H9 (cell line): ENCODE measurements around the gene ALDH5A1. TPM values are rescaled to one million over a fixed set of nuclear protein-coding genes. Genes with fewer than 3 reads are reported as not detected.

Experiments
- DNase-seq: peaks from one replicate; pipeline ENCODE4 v3.0.0-alpha.2; 2017
- H2AFZ ChIP-seq: one replicate; pipeline ENCODE4 v1.6.1; 2013; ENCODE audit warnings: mild to moderate bottlenecking, low read length, control low read depth, moderate library complexity
- H2AK5ac ChIP-seq: 2 replicates; pipeline ENCODE4 v1.6.1; 2013; ENCODE audit warnings: low read length, control low read depth, mixed read lengths; ENCODE audit not compliant: insufficient read length
- H2BK120ac ChIP-seq: one replicate; pipeline ENCODE4 v1.6.1; 2013; ENCODE audit warnings: low read depth, mild to moderate bottlenecking, low read length, control low read depth, inconsistent platforms; ENCODE audit not compliant: poor library complexity, severe bottlenecking
- H2BK12ac ChIP-seq: 2 replicates; pipeline ENCODE4 v1.6.1; 2013; ENCODE audit warnings: low read length, control low read depth, mixed read lengths, low read depth; ENCODE audit not compliant: insufficient read length
- H2BK15ac ChIP-seq: 2 replicates; pipeline ENCODE4 v1.6.1; 2013; ENCODE audit warnings: low read depth, low read length, control low read depth
- H2BK20ac ChIP-seq: one replicate; pipeline ENCODE4 v1.6.1; 2013; ENCODE audit warnings: low read depth, mild to moderate bottlenecking, low read length, control low read depth, inconsistent platforms; ENCODE audit not compliant: poor library complexity, severe bottlenecking
- H2BK5ac ChIP-seq: 2 replicates; pipeline ENCODE4 v1.6.1; 2013; ENCODE audit warnings: low read length, control low read depth, mixed read lengths; ENCODE audit not compliant: insufficient read length
- H3K14ac ChIP-seq: 2 replicates; pipeline ENCODE4 v1.6.1; 2013; ENCODE audit warnings: low read length, control low read depth; ENCODE audit not compliant: insufficient read depth
- H3K18ac ChIP-seq: 2 replicates; pipeline ENCODE4 v1.6.1; 2013; ENCODE audit warnings: low read depth, mild to moderate bottlenecking, mixed read lengths, low read length, control low read depth; ENCODE audit not compliant: insufficient read length
- H3K23ac ChIP-seq: 2 replicates; pipeline ENCODE4 v1.6.1; 2013; ENCODE audit warnings: low read length, control low read depth, mixed read lengths, low read depth; ENCODE audit not compliant: insufficient read length
- H3K23me2 ChIP-seq: 2 replicates; pipeline ENCODE4 v1.6.1; 2013; ENCODE audit warnings: low read depth, mild to moderate bottlenecking, mixed read lengths, low read length, control low read depth; ENCODE audit not compliant: insufficient read length, poor library complexity, severe bottlenecking
- H3K27ac ChIP-seq: 2 replicates; pipeline ENCODE4 v1.5.1; 2013; ENCODE audit warnings: low read length, control low read depth, mixed read lengths, low read depth; ENCODE audit not compliant: insufficient read length
- H3K27me3 ChIP-seq: 2 replicates; pipeline ENCODE4 v1.6.1; 2013; ENCODE audit warnings: low read length, control low read depth, inconsistent platforms; ENCODE audit not compliant: insufficient read depth
- H3K4ac ChIP-seq: 2 replicates; pipeline ENCODE4 v1.6.1; 2013; ENCODE audit warnings: low read depth, mild to moderate bottlenecking, control low read depth, inconsistent platforms, low read length, moderate library complexity
- H3K4me1 ChIP-seq: 2 replicates; pipeline ENCODE4 v1.6.1; 2013; ENCODE audit warnings: low read length, control low read depth, inconsistent platforms; ENCODE audit not compliant: insufficient read depth
- H3K4me2 ChIP-seq: 2 replicates; pipeline ENCODE4 v1.6.1; 2013; ENCODE audit warnings: low read length, control low read depth, mixed read lengths; ENCODE audit not compliant: insufficient read length, insufficient read depth
- H3K56ac ChIP-seq: 2 replicates; pipeline ENCODE4 v1.6.1; 2013; ENCODE audit warnings: low read depth, mild to moderate bottlenecking, mixed read lengths, low read length, control low read depth; ENCODE audit not compliant: insufficient read length
- H3K79me1 ChIP-seq: 2 replicates; pipeline ENCODE4 v1.6.1; 2013; ENCODE audit warnings: low read depth, mild to moderate bottlenecking, moderate library complexity, low read length, control low read depth, inconsistent platforms; ENCODE audit not compliant: insufficient read depth, poor library complexity, severe bottlenecking
- H3K79me2 ChIP-seq: 2 replicates; pipeline ENCODE4 v1.6.1; 2013; ENCODE audit warnings: low read length, control low read depth, inconsistent platforms; ENCODE audit not compliant: insufficient read depth
- H3K9ac ChIP-seq: 2 replicates; pipeline ENCODE4 v1.6.1; 2013; ENCODE audit warnings: low read length, control low read depth, mixed read lengths; ENCODE audit not compliant: insufficient read length; ENCODE audit errors: extremely low read depth
- H3K9me3 ChIP-seq: one replicate; pipeline ENCODE4 v1.6.1; 2013; ENCODE audit warnings: low read depth, low read length, inconsistent platforms; ENCODE audit not compliant: control insufficient read depth
- H3T11ph ChIP-seq: one replicate; pipeline ENCODE4 v1.6.1; 2013; ENCODE audit warnings: mild to moderate bottlenecking, low read length, control low read depth, inconsistent platforms
- H4K20me1 ChIP-seq: one replicate; pipeline ENCODE4 v1.6.1; 2013; ENCODE audit not compliant: control insufficient read depth, insufficient read length, insufficient read depth
- H4K5ac ChIP-seq: 2 replicates; pipeline ENCODE4 v1.6.1; 2013; ENCODE audit warnings: low read depth, mild to moderate bottlenecking, mixed read lengths, low read length, control low read depth; ENCODE audit not compliant: insufficient read length
- H4K8ac ChIP-seq: replicated peaks from 2 replicates; pipeline ENCODE4 v1.6.1; 2013; ENCODE audit warnings: low read length, control low read depth, mixed read lengths, low read depth; ENCODE audit not compliant: insufficient read length
- H4K91ac ChIP-seq: 2 replicates; pipeline ENCODE4 v1.6.1; 2013; ENCODE audit warnings: low read depth, mild to moderate bottlenecking, moderate library complexity, mixed read lengths, low read length, control low read depth; ENCODE audit not compliant: insufficient read length
- H3K27ac Mint-ChIP-seq, 3 experiments: 2 replicates in 2 of 3; 3 replicates in 1 of 3; pipeline ENCODE4 v1.8.0; 2020 to 2021; ENCODE audit warnings: mixed read lengths in 3 of 3, mild to moderate bottlenecking in 1 of 3, moderate library complexity in 1 of 3
- H3K27me3 Mint-ChIP-seq: 2 replicates; pipeline ENCODE4 v1.8.0; 2021; ENCODE audit warnings: low read depth, mild to moderate bottlenecking, moderate library complexity, mixed read lengths
- H3K36me3 Mint-ChIP-seq, 3 experiments: 2 replicates in 2 of 3; 3 replicates in 1 of 3; pipeline ENCODE4 v1.8.0; 2020 to 2021; ENCODE audit warnings: low read depth in 3 of 3, mixed read lengths in 3 of 3; ENCODE audit not compliant: insufficient read depth in 1 of 3
- H3K4me1 Mint-ChIP-seq, 2 experiments: 2 replicates each; pipeline ENCODE4 v1.8.0; 2020; ENCODE audit warnings: mixed read lengths in 2 of 2
- H3K4me3 Mint-ChIP-seq, 2 experiments: 2 replicates in 1 of 2; 3 replicates in 1 of 2; pipeline ENCODE4 v1.8.0; 2020 to 2021; ENCODE audit warnings: mild to moderate bottlenecking in 2 of 2, mixed read lengths in 2 of 2, moderate library complexity in 1 of 2
- H3K9me3 Mint-ChIP-seq, 2 experiments: 2 replicates in 1 of 2; 3 replicates in 1 of 2; pipeline ENCODE4 v1.8.0; 2020; ENCODE audit warnings: mild to moderate bottlenecking in 2 of 2, mixed read lengths in 2 of 2, moderate library complexity in 1 of 2
- WGBS: extraction: QIAGEN DNeasy Blood & Tissue Kit; methylation state at CpG from one replicate; pipeline ENCODE4 v1.1.7; 2013; ENCODE audit warnings: missing lambda C conversion rate, low lambda C conversion rate, mixed read lengths; ENCODE audit not compliant: insufficient read length; ENCODE audit errors: extremely low coverage; 5-methylcytosine and 5-hydroxymethylcytosine counted together
- total RNA-seq: library from RNA; stranded (reverse); gene quantifications from 2 replicates; pipeline ENCODE4 v1.2.1, GENCODE V29; 2021
- TF ChIP-seq, protein P1 (sequence below): fragments of 200-600 bp; sonication (generic); conservative IDR thresholded peaks from 3 replicates; pipeline ENCODE4 v1.8.0; 2021; ENCODE audit warnings: antibody characterized with exemption, mild to moderate bottlenecking

Gene ALDH5A1
- total RNA-seq, 1 experiment from 2014 or later: 5.4 TPM

DNA sequence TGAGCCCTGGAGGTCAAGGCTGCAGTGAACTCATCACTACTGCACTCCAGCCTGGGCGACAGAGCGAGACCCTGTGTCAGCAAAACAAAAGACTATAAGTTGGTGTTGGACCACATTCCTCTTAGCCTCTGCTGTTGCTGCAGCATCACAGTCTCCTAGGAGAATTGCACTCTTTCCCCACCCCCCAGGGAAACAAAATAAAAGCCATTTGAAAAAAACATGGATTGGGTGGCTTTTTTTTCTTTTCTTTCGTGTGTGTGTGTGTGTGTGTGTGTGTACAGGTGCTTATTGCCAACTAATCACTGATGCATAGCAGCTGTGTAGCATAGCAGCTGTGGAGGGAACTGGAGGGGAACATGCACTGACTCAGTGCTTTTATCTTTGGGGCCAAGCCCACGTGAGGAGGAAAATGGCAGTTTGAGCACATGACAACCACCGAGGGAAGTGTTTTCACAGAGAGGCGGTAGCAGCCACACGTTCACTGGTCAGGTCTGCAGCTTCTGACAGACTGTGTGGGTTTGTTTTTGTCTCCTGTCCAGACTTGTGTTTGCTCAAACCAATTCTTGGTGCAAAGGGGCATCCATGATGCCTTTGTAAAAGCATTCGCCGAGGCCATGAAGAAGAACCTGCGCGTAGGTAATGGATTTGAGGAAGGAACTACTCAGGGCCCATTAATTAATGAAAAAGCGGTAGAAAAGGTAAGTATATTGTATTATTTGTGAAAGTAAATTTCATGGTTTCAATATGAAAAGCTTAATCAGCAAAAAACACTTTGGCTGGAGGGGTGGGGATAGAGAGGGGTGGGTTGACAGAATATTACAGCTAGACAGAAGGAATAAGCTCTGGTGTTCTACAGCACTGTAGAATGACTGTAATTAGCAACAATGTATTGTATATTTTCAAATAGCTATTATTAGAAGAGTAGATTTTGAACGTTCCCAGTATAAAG lies 27.7 kb downstream of the ALDH5A1 start:
- H2BK5ac ChIP-seq: no peak overlapping the region
- no peaks in the 10 kb centered on the region for H3K79me2 ChIP-seq
- H3K23me2 ChIP-seq: no peaks in the 10 kb centered on the region
- Mint-ChIP-seq H3K9me3 (no peaks in the 10 kb centered on the region), H3K27me3 (no peaks in the 10 kb centered on the region), H3K27ac (no peak overlapping the region), H3K4me3 (no peak overlapping the region), H3K4me1 (peaks cover 2% of the 10 kb centered on the region in 2 experiments; a peak in 2 of 4 replicates), H3K36me3 (no peaks in the 10 kb centered on the region)
- H2AFZ ChIP-seq: no peak overlapping the region
- H3K4me1 ChIP-seq: no peaks in the 10 kb centered on the region
- no peak overlapping the region for H2BK15ac ChIP-seq
- no peak overlapping the region for H2BK12ac ChIP-seq
- H3K27ac ChIP-seq: no peak overlapping the region
- no peaks in the 10 kb centered on the region for H3K79me1 ChIP-seq
- no peak overlapping the region for H2BK20ac ChIP-seq
- H3K4ac ChIP-seq: no peak overlapping the region
- no peak overlapping the region for H3K14ac ChIP-seq
- H3K9me3 ChIP-seq: no peaks in the 10 kb centered on the region
- no peak overlapping the region for H3T11ph ChIP-seq
- H3K56ac ChIP-seq: no peak overlapping the region
- no peak overlapping the region for H3K18ac ChIP-seq
- no peaks in the 10 kb centered on the region for H3K27me3 ChIP-seq
- WGBS: 100% methylated on average over 1 of the region's 13 CpGs
- no peak overlapping the region for H2AK5ac ChIP-seq
- H4K5ac ChIP-seq: no peak overlapping the region
- TF ChIP-seq, protein P1, sequence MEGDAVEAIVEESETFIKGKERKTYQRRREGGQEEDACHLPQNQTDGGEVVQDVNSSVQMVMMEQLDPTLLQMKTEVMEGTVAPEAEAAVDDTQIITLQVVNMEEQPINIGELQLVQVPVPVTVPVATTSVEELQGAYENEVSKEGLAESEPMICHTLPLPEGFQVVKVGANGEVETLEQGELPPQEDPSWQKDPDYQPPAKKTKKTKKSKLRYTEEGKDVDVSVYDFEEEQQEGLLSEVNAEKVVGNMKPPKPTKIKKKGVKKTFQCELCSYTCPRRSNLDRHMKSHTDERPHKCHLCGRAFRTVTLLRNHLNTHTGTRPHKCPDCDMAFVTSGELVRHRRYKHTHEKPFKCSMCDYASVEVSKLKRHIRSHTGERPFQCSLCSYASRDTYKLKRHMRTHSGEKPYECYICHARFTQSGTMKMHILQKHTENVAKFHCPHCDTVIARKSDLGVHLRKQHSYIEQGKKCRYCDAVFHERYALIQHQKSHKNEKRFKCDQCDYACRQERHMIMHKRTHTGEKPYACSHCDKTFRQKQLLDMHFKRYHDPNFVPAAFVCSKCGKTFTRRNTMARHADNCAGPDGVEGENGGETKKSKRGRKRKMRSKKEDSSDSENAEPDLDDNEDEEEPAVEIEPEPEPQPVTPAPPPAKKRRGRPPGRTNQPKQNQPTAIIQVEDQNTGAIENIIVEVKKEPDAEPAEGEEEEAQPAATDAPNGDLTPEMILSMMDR: no peak
- no peak for DNase-seq
- H3K4me2 ChIP-seq: no peak overlapping the region
- H4K91ac ChIP-seq: no peak overlapping the region
- no peak overlapping the region for H3K23ac ChIP-seq
- H2BK120ac ChIP-seq: no peak overlapping the region
- H4K8ac ChIP-seq: no peak overlapping the region
- no peak overlapping the region for H3K9ac ChIP-seq
- no peaks in the 10 kb centered on the region for H4K20me1 ChIP-seq
